SU-DHL-6 (cell line): ENCODE data around the gene GMDS.

ENCODE experiments used
- CTCF ChIP-seq: fragments of 200-600 bp; sonication (generic); IDR thresholded peaks from one replicate; pipeline ENCODE4 v1.5.1; 2017; ENCODE audit warnings: antibody characterized with exemption, mild to moderate bottlenecking, low read length, moderate library complexity; ENCODE audit not compliant: insufficient read depth, poor library complexity, severe bottlenecking
- EZH2phosphoT487 ChIP-seq: fragments of 200-600 bp; sonication (generic), shearing (Covaris generic); conservative IDR thresholded peaks from 2 replicates; pipeline ENCODE4 v1.6.1; 2018; ENCODE audit warnings: mild to moderate bottlenecking, antibody characterized with exemption, low read length, moderate library complexity, mixed read lengths

GRCh38 chr6:1770968-1771723 lies 474.3 kb downstream of the GMDS start:
- TF ChIP-seq CTCF (no peak), EZH2phosphoT487 (no peak)
